SU-DHL-6 (cell line): ENCODE results near the gene ARSK.

Experiments
- H2AFZ ChIP-seq: fragments of 200-600 bp; sonication (generic); 2 replicates; pipeline ENCODE4 v1.6.1; 2014; ENCODE audit warnings: low read depth, mild to moderate bottlenecking, moderate library complexity, mixed read lengths, antibody characterized with exemption, low read length; ENCODE audit not compliant: severe bottlenecking
- H3F3A ChIP-seq: fragments of 200-600 bp; shearing (Covaris generic); 2 replicates; pipeline ENCODE4 v1.6.0; 2016; ENCODE audit warnings: antibody characterized with exemption, mild to moderate bottlenecking; ENCODE audit not compliant: insufficient read depth
- H3K27ac ChIP-seq: fragments of 200-600 bp; sonication (generic); 2 replicates; pipeline ENCODE4 v1.5.1; 2016; ENCODE audit warnings: low read depth, mild to moderate bottlenecking, low read length, moderate library complexity, mixed read lengths
- H3K27me3 ChIP-seq: fragments of 200-600 bp; sonication (generic), shearing (Covaris generic); 2 replicates; pipeline ENCODE4 v1.6.0; 2014; ENCODE audit warnings: mild to moderate bottlenecking, low read length
- H3K36me3 ChIP-seq: fragments of 200-600 bp; sonication (generic); 2 replicates; pipeline ENCODE4 v1.6.1; 2014; ENCODE audit warnings: mild to moderate bottlenecking, low read length, mixed read lengths
- H3K4me2 ChIP-seq: fragments of 300-600, 200-600 bp; shearing (Covaris generic), sonication (generic); 2 replicates; pipeline ENCODE4 v1.6.0; 2014; ENCODE audit warnings: low read length, low read depth, mild to moderate bottlenecking; ENCODE audit not compliant: poor library complexity, severe bottlenecking
- H3K4me3 ChIP-seq: fragments of 200-600 bp; sonication (generic); 2 replicates; pipeline ENCODE4 v1.5.1; 2014; ENCODE audit warnings: antibody characterized with exemption, low read length, mild to moderate bottlenecking, mixed read lengths; ENCODE audit not compliant: insufficient read depth, poor library complexity, severe bottlenecking
- H3K79me2 ChIP-seq: fragments of 200-600 bp; sonication (generic); 2 replicates; pipeline ENCODE4 v1.6.1; 2014; ENCODE audit warnings: mild to moderate bottlenecking, low read length, moderate library complexity; ENCODE audit not compliant: insufficient read depth
- H3K9ac ChIP-seq: fragments of 200-600 bp; sonication (generic); 2 replicates; pipeline ENCODE4 v1.7.0; 2014; ENCODE audit warnings: mild to moderate bottlenecking, low read length
- H3K9me2 ChIP-seq: fragments of 200-600 bp; sonication (generic); replicated peaks from 2 replicates; pipeline ENCODE4 v1.6.1; 2014; ENCODE audit warnings: low read length; ENCODE audit not compliant: insufficient read depth
- H3K9me3 ChIP-seq: fragments of 200-600 bp; sonication (generic); 2 replicates; pipeline ENCODE4 v1.6.1; 2014; ENCODE audit warnings: low read length, mixed read lengths; ENCODE audit not compliant: insufficient read depth
- H4K20me1 ChIP-seq: fragments of 200-600 bp; sonication (generic); 2 replicates; pipeline ENCODE4 v1.6.1; 2014; ENCODE audit warnings: low read depth, mild to moderate bottlenecking, antibody characterized with exemption, low read length, moderate library complexity, mixed read lengths
- EZH2phosphoT487 ChIP-seq: fragments of 200-600 bp; sonication (generic), shearing (Covaris generic); conservative IDR thresholded peaks from 2 replicates; pipeline ENCODE4 v1.6.1; 2018; ENCODE audit warnings: mild to moderate bottlenecking, antibody characterized with exemption, low read length, moderate library complexity, mixed read lengths
- TF ChIP-seq, protein P1 (sequence below): fragments of 200-600 bp; sonication (generic); IDR thresholded peaks from one replicate; pipeline ENCODE4 v1.5.1; 2017; ENCODE audit warnings: antibody characterized with exemption, mild to moderate bottlenecking, low read length, moderate library complexity; ENCODE audit not compliant: insufficient read depth, poor library complexity, severe bottlenecking

Gene ARSK

DNA sequence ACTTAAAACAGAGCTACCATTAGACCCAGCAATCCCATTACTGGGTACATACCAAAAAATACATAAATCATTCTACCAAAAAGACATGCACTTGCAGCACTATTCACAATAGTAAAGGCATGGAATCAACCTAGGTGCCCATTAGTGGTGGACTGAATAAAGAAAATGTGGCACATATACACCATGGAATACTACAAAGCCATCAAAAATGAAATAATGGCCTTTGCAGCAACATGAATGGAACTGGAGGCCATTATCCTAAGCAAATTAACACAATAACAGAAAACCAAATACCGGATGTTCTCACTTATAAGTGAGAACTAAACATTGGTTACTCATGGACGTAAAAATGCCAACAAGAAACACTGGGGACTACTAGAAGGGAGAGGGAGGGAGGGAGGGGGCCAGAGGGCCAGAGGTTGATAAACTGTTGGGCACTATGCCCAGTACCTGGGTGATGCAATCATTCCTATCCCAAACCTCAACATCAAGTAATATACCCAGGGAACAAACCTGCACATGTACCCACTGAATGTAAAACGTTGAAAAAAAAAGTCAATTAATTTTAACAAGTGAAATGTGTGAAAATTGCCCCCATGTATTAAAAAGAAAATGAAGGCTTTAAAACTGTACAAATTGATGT is 40.5 kb downstream of the ARSK start:
- Histone ChIP-seq H3K9ac (no peak overlapping the region), H2AFZ (no peak overlapping the region), H3K79me2 (no peaks in the 10 kb centered on the region), H3K4me3 (no peak overlapping the region), H3K4me2 (no peak overlapping the region), H3K9me2 (no peaks in the 10 kb centered on the region), H3K36me3 (no peaks in the 10 kb centered on the region), H3K9me3 (no peaks in the 10 kb centered on the region), H4K20me1 (no peaks in the 10 kb centered on the region), H3K27me3 (no peaks in the 10 kb centered on the region), H3F3A (no peaks in the 10 kb centered on the region), H3K27ac (no peak overlapping the region)
- TF ChIP-seq EZH2phosphoT487: no peak
- TF ChIP-seq, protein P1, sequence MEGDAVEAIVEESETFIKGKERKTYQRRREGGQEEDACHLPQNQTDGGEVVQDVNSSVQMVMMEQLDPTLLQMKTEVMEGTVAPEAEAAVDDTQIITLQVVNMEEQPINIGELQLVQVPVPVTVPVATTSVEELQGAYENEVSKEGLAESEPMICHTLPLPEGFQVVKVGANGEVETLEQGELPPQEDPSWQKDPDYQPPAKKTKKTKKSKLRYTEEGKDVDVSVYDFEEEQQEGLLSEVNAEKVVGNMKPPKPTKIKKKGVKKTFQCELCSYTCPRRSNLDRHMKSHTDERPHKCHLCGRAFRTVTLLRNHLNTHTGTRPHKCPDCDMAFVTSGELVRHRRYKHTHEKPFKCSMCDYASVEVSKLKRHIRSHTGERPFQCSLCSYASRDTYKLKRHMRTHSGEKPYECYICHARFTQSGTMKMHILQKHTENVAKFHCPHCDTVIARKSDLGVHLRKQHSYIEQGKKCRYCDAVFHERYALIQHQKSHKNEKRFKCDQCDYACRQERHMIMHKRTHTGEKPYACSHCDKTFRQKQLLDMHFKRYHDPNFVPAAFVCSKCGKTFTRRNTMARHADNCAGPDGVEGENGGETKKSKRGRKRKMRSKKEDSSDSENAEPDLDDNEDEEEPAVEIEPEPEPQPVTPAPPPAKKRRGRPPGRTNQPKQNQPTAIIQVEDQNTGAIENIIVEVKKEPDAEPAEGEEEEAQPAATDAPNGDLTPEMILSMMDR: no peak

DNA sequence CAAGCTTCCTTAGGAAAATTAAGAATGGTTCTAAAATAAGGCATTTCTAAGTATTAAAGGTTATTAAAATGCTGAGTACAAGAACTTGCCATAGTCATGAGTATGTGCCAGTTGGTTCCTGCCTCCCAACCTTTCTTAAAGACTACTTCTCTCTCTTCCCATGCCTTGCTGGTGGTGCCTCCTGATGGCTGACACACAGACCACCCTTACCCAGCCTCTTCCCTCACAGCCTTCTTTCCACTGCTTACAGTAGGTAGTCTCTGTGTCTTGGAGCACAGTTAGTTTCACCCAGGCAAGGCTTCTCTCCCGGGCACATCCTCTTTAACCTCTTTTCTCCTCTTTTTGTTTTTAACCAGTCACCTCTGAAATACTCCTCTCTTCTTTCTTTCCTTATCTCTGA is 44.4 kb downstream of the ARSK start:
- no peaks in the 10 kb centered on the region for H4K20me1 ChIP-seq
- H3K36me3 ChIP-seq: no peaks in the 10 kb centered on the region
- H3K9ac ChIP-seq: no peak overlapping the region
- H3K4me2 ChIP-seq: no peak overlapping the region
- no peak overlapping the region for H2AFZ ChIP-seq
- no peaks in the 10 kb centered on the region for H3K79me2 ChIP-seq
- H3K27ac ChIP-seq: no peak overlapping the region
- H3K4me3 ChIP-seq: no peak overlapping the region
- no peak for TF ChIP-seq EZH2phosphoT487
- TF ChIP-seq, protein P1: no peak
- H3F3A ChIP-seq: no peaks in the 10 kb centered on the region
- no peaks in the 10 kb centered on the region for H3K27me3 ChIP-seq
- no peaks in the 10 kb centered on the region for H3K9me3 ChIP-seq
- no peaks in the 10 kb centered on the region for H3K9me2 ChIP-seq

DNA sequence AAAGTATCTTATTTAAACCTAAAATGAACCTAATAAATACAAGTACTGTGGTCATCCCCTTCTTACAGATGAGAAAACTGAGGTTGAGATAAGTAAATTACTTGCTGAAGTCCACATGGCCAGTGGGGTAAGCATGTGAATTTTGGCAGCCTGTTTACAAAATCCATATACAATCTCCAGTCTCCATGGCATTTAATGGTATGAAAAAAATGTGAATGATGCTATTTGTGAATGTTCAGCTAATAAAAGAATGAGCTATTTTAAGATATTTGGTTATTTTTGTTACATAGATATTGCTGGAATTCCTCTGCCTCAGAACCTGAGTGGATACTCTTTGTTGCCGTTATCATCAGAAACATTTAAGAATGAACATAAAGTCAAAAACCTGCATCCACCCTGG is 45.7 kb downstream of the ARSK start:
- no peak overlapping the region for H3K27ac ChIP-seq

More for the DNA sequence above, 45.7 kb downstream of the ARSK start:
- Histone ChIP-seq H3K27me3 (no peaks in the 10 kb centered on the region), H3K9me3 (no peaks in the 10 kb centered on the region), H3K9ac (no peak overlapping the region), H3K4me2 (no peak overlapping the region), H2AFZ (no peak overlapping the region), H3K4me3 (no peak overlapping the region), H4K20me1 (no peaks in the 10 kb centered on the region), H3K79me2 (no peaks in the 10 kb centered on the region), H3F3A (no peaks in the 10 kb centered on the region), H3K9me2 (no peaks in the 10 kb centered on the region), H3K36me3 (no peaks in the 10 kb centered on the region)
- TF ChIP-seq, protein P1: no peak
